NCI-H82 treated with DMSO at 0.1 percent for 48 hours (cell line): Measurements from ENCODE around the gene REV3L.
"Not testable (repeated sequence)": the region's sequence is repeated elsewhere in the genome, so short reads cannot be mapped to it uniquely, and the experiment has no call there.

ENCODE experiments used
- DNase-seq: peaks from one replicate; lab custom pipeline; 2025; ENCODE audit not compliant: unreplicated experiment; lab: John Stamatoyannopoulos, UW

REV3L gene

GRCh38 chr6:111379831-111380230 lies 103.2 kb downstream of the REV3L start:
- DNase-seq, result no peak

- no peak for DNase-seq
These were observed 103.7 kb downstream of the REV3L start for GRCh38 chr6:111379302-111379701.

GRCh38 chr6:111377558-111378120 lies 105.4 kb downstream of the REV3L start:
- no peak for DNase-seq

GRCh38 chr6:111367393-111368088 lies 115.5 kb downstream of the REV3L start:
- no peak for DNase-seq

- DNase-seq, result no peak
These were observed 121.4 kb downstream of the REV3L start for GRCh38 chr6:111361648-111362047.

GRCh38 chr6:111358454-111358853 lies 124.6 kb downstream of the REV3L start:
- no peak for DNase-seq

GRCh38 chr6:111357705-111358104 lies 125.3 kb downstream of the REV3L start:
- DNase-seq, result no peak

GRCh38 chr6:111356551-111356950 lies 126.5 kb downstream of the REV3L start:
- no peak for DNase-seq

GRCh38 chr6:111354758-111355555 lies 128.1 kb downstream of the REV3L start:
- no peak for DNase-seq

- no peak for DNase-seq
These were observed 129.0 kb downstream of the REV3L start for GRCh38 chr6:111353912-111354462.

- DNase-seq, result no peak
These were observed 135.4 kb downstream of the REV3L start for GRCh38 chr6:111347589-111347988.

GRCh38 chr6:111342913-111343312 lies 140.1 kb downstream of the REV3L start:
- DNase-seq, result no peak

GRCh38 chr6:111339294-111339693 lies 143.7 kb downstream of the REV3L start:
- no peak for DNase-seq

GRCh38 chr6:111338843-111339242 lies 144.2 kb downstream of the REV3L start:
- DNase-seq, result no peak

GRCh38 chr6:111337829-111338236 lies 145.2 kb downstream of the REV3L start:
- DNase-seq, result no peak

- DNase-seq, result no peak
These were observed 153.0 kb downstream of the REV3L start for GRCh38 chr6:111329882-111330633.

- DNase-seq, result no peak
These were observed 156.5 kb downstream of the REV3L start for GRCh38 chr6:111326563-111326962.

- no peak for DNase-seq
These were observed 160.9 kb downstream of the REV3L start for GRCh38 chr6:111322145-111322544.

- DNase-seq, result not testable (repeated sequence)
These were observed 175.1 kb downstream of the REV3L start for GRCh38 chr6:111307950-111308349.

- DNase-seq, result no peak
These were observed 175.7 kb downstream of the REV3L start for GRCh38 chr6:111307275-111307858.
